ENCODE data around the gene ESR1.
"Not testable (repeated sequence)": the region's sequence is repeated elsewhere in the genome, so short reads cannot be mapped to it uniquely, and the experiment has no call there.

The ESR1 gene

GRCh38 chr6:151975795-151976194 is 168.3 kb downstream of the ESR1 start:
- DNase-seq (ENCODE audit: low read depth) = no peak

GRCh38 chr6:151988199-151988598 is 180.7 kb downstream of the ESR1 start:
- DNase-seq (ENCODE audit: low read depth) = not testable (repeated sequence)

GRCh38 chr6:151992091-151992490 is 184.6 kb downstream of the ESR1 start:
- no peak for DNase-seq (ENCODE audit: low read depth)

- no peak for DNase-seq (ENCODE audit: low read depth)
These were observed 185.9 kb downstream of the ESR1 start for GRCh38 chr6:151993364-151993763.

DNA sequence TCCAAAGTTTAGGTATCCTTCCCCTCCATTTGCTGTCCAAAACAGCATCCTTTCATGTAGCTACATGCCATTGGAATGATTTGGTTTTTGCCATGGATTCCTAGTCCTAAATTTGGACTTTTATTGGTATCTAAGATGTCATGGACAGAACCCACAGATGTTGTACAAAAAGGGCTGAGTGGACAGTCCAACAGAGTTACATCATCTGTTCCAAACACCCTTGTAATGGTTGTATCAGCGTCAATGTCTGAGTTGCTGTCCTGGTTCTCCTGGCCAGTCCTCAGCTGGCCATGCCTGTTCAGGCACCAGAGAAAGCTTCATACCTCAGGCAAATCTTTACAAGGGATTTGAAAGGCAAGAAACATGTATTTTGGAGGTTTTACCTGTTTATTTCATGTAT is 191.3 kb downstream of the ESR1 start:
- DNase-seq (ENCODE audit: low read depth) = no peak

DNA sequence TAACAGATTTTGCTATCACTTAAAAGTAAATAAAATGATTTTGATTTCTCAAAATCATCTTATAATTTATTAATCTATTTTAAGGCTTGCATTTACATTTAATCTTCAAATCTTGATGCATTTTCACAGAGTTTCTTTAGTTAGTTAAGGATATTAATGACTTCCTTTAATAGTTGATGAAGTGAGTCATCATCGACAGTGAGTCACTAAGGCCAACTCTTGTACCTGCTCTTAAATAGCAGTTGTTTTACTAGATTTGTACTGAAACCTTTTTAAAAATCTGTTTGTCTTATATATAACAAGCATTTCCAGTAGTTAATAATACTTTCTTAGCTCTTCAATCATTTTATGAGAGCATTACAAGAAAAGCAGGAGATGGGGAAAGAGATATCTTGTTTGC is 191.7 kb downstream of the ESR1 start:
- no peak for DNase-seq (ENCODE audit: low read depth)

GRCh38 chr6:152001408-152001807 is 193.9 kb downstream of the ESR1 start:
- DNase-seq (ENCODE audit: low read depth) = no peak

GRCh38 chr6:152002306-152002705 is 194.8 kb downstream of the ESR1 start:
- DNase-seq (ENCODE audit: low read depth) = no peak

- DNase-seq (ENCODE audit: low read depth) = no peak
These were observed 196.6 kb downstream of the ESR1 start for GRCh38 chr6:152004036-152004566.

- DNase-seq (ENCODE audit: low read depth) = no peak
These were observed 197.4 kb downstream of the ESR1 start for GRCh38 chr6:152004896-152005295.

- no peak for DNase-seq (ENCODE audit: low read depth)
These were observed 201.3 kb downstream of the ESR1 start for GRCh38 chr6:152008779-152009178.

DNA sequence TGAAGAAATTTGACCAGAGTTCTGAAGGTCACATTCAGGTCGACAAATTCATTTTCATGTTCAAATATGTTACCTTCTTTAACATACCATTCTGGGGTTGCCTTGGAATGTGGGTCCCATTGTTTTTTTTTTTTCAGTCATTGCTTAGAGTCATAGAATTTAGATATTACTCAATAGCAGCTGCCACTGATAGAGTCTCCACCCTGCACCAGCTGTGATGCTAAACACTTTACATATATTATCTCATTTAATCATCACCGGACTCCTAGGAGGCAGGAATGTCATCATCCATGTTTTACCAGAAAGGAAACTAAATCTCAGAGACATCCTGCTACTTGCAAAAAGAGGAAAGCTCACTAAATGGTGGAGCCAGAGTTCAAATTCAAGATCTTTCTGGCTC is 204.7 kb downstream of the ESR1 start:
- no peak for DNase-seq (ENCODE audit: low read depth)

- DNase-seq (ENCODE audit: low read depth) = no peak
These were observed 211.4 kb downstream of the ESR1 start for GRCh38 chr6:152018876-152019275.

GRCh38 chr6:152022303-152022702 is 214.8 kb downstream of the ESR1 start:
- DNase-seq (ENCODE audit: low read depth) = no peak

- DNase-seq (ENCODE audit: low read depth) = no peak
These were observed 216.1 kb downstream of the ESR1 start for GRCh38 chr6:152023613-152024012.

- DNase-seq (ENCODE audit: low read depth) = no peak
These were observed 218.8 kb downstream of the ESR1 start for GRCh38 chr6:152026291-152026690.

GRCh38 chr6:152026744-152027143 is 219.3 kb downstream of the ESR1 start:
- not testable (repeated sequence) for DNase-seq (ENCODE audit: low read depth)

DNA sequence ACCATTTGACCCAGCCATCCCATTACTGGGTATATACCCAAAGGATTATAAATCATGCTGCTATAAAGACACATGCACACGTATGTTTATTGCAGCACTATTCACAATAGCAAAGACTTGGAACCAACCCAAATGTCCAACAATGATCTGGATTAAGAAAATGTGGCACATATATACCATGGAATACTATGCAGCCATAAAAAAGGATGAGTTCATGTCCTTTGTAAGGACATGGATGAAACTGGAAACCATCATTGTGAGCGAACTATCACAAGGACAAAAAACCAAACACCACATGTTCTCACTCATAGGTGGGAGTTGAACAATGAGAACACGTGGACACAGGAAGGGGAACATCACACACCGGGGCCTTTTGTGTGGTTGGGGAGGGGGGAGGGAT is 226.3 kb downstream of the ESR1 start:
- DNase-seq (ENCODE audit: low read depth) = not testable (repeated sequence)

- DNase-seq (ENCODE audit: low read depth) = no peak
These were observed 227.1 kb downstream of the ESR1 start for GRCh38 chr6:152034631-152035030.

DNA sequence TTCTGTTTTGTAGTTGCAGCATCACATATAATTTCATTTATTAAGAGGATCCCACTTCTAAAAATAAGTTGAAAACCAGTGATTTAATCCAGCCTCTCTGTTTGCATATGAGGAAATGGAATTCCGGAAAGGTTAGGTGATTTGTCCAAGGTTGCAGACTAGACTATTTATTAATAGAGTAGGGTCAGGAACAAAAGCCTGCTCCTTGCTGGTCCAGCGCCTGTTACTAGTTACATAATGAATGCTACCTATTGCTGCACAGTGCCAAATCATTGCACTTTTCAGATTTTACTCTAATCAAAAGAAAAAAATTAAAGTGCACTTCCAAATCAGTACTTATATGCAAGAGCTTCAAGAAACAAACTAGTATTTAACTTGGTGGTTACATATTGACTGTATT is 238.6 kb downstream of the ESR1 start:
- DNase-seq (ENCODE audit: low read depth) = no peak

DNA sequence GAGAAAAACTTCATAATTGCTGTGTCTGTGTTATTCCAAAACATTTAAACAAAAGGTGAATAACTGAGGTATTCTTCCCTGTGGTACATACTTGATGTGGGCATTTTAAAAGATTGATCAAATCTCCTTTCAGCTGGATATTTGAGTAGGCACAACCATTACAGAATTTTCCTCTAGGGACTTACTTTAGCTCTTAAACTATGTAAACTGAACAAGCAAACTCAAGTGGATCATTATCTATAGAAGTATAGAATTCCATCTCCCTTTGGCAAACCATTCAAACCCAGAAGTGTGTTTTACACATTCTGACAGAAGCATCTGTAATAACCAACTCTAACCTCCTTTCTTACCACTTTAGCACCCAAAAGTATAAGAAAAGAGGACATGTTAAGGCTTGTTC is 241.4 kb downstream of the ESR1 start:
- DNase-seq (ENCODE audit: low read depth) = no peak

DNA sequence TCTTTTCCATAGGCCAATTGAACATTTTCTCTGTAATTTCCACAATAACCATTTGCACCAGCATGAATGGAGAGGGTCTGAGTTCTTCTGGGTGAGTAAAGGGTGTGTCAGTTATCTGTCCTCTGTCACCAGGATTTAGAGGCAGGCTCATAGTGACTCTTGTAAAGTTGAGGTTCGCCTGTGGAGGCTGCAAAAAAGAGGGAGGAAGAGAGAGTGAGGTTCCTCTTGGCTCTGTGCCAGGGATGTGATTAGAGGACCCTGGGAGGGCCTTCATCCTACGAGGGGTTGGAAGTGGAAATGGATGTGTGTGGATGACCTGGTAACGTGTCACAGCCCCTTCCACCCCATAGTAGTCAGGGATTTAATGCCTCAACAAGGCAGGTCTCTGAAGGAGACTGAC is 242.0 kb downstream of the ESR1 start:
- no peak for DNase-seq (ENCODE audit: low read depth)

- DNase-seq (ENCODE audit: low read depth) = no peak
These were observed 243.1 kb downstream of the ESR1 start for GRCh38 chr6:152050451-152051195.

DNA sequence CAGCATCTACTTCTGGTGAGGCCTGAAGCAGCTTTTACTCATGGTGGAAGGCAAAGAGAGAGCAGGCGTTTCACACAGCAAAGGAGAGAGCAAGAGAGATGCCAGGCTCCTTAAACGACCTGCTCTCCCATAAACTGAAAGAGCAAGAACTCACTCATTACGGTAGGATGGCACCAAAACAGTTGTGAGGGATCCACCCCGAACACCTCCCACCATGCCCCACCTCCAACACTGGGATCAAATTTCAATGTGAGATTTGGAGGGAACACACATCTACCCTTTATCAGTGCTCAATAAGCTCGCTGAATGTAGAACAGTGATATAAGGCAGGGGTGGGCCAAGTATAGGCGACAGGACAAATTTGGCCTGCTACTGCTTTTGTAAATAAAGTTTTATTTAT is 244.6 kb downstream of the ESR1 start:
- DNase-seq (ENCODE audit: low read depth) = no peak

Data from stimulated activated CD8-positive, alpha-beta memory T cell treated with anti-CD3 and anti-CD28 coated beads, Interleukin-15, amount 100 ng/mL, for 1 hour (primary cell).